HG03575 (cell line): ENCODE data around the gene SLC16A5.
"Not testable (repeated sequence)": the region's sequence is repeated elsewhere in the genome, so short reads cannot be mapped to it uniquely, and the experiment has no call there.

Source experiments
- ATAC-seq: cut with Tn5 transposase; IDR thresholded peaks from one replicate; pipeline ENCODE4 v1.9.1; 2021; ENCODE audit not compliant: unreplicated experiment, insufficient number of reproducible peaks, low FRiP score; ENCODE audit errors: extremely low read depth

SLC16A5 gene

DNA sequence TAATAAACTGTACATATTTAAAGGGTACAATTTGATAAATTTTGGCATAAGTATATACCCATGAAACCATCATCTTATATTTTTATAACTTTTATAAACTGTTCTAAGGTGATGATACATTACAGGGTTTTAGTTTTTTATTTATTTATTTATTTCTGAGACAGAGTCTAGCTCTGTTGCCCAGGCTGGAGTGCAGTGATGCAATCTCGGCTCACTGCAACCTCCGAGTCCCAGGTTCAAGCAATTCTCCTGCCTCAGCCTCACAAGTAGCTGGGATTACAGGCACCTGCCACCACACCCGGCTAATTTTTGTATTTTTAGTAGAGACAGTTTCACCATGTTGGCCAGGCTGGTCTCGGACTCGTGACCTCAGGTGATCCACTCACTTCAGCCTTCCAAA lies 40.2 kb downstream of the SLC16A5 start:
- ATAC-seq: not testable (repeated sequence)

DNA sequence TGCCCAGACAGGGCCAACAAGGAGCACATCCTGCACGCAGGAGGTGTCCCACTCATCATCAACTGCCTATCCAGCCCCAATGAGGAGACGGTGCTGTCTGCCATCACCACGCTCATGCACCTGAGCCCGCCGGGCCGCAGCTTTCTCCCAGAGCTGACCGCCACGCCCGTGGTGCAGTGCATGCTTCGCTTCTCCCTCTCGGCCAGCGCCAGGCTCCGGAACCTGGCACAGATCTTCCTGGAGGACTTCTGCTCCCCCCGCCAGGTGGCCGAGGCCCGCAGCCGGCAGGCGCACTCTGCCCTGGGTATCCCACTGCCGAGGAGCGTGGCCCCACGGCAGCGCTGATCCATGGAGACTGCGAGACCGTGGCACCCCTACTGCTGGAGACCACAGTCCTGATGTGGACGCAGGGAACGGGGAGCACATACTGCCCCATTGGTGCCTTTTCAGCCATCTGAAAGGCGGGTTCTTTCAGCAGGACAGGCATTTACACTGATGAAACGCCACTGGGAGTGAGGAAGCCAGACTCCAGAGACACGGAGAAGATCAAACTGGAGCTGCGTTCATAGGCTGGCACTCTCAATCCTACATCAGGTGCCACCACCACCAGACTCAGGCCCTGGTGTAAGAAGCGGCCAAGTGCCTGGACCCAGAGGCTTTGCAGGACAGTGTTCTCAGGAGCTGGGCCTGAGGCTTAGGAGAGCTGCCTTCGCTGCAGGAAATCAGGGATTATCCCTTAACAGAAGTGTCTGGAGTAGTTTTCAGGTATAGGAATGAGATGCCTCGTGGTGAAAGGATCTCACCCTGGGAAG lies 41.1 kb downstream of the SLC16A5 start:
- ATAC-seq: no peak

DNA sequence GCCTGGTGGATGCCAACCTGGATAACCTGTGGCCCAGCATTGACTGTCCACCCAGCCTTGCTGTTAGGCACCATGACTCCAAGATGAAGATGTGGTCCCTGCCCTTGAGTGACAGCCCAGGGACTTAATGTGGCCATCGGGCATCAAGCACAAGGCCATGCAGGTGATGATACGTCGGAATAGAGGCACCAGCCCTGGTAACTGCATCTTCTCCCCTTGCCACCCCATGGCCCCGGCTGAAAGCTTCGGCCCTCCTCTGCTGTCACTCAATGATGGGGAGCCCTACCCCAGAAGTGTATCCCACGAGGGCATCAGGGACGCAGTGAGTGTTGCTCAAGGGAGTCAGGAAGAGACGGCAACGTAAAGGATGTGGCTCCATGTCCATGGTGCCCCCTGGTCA lies 41.8 kb downstream of the SLC16A5 start:
- no peak for ATAC-seq

DNA sequence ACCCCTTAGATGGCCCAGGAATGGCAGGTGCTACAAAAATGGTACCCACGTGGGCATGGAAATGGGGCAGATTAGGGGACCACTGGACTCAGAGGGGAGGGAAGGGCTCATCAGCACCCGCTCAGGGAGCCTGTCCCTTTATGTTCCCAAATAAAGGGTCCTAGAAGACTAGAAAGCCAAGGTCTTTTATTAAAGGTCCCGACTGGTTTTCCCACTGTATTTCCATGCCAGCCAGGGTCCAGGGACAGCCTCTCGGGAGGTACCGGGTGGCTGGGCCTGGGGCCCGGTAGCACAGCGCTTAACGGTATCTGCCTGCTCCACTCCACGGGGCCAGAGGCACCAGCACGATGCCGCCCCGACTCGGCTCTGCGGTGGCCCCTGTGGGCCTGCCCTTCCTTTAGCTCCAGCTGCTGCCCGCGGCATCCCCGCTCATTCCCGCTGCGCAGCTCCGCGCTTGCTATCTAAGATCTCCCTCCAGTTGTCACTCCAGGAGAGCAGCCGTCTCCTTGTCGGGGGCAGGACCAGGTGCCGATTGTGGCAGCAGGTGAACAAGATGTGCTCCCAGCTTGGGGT lies 42.4 kb downstream of the SLC16A5 start:
- ATAC-seq: no peak

DNA sequence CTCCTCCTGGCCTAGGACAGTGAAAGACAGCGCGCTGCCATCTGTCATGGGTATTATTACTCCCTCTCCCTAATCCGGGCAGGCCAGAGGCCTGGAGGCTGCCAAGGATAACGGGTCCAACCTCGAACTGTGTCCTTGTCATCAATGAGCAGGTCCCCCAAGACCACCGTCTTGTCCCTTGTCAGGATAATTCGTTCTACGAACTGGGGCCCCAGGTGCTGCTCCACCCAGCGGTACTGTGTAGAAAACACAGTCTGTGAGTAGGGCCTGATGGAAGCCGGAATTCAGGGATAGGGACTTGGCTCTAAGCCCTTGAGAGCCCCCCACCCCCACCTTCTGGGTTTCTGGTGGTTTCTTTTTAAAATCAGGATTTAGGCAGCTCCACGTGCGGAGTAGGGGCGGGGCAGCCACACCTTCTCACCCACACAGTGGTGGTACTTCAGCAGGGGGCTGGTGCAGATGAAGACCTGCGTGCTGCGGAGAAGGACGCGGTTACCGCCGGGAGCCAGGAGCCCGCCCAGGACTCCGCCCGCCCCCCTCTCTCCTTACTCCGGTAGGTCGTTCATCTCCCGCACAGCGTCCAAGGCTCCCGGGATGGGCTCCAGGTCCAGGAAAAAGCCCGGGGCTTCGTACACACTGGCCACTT lies 43.0 kb downstream of the SLC16A5 start:
- no peak for ATAC-seq

DNA sequence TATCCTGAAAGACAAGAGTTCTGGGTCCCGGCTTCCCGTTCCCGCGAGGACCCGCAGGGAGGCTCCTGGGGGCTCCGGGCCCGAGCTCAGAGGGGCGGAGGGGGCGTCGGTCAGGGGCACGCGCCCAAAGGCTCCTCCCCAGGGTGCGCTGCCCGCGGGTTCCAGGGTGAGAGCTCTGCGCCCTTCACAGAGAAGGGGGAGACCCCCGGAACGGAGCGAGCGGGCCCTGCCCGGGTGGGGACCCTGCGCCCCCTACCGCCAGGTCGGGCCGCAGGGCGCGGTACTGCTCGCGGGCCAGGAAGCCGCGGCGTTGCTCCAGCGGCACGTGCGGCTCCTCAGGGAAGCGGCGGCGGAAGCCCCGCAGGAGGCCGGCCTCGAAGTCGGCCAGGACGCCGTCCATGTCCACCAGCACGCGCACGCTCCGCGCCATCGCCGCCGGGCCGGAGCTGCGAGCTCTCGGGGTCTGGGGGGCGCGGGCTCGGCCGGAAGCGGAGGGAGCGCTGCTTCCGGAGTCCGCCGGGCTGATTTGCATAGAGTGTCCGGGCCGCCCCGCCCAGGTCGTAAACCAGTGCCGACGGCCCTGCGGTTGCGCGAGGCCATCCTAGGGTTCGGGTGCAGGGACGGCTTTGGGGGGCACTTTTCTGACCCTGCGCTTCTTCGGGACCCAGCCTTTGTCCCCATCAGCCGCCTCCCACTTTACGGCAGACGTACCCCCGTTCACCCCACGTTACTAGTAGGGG lies 43.7 kb downstream of the SLC16A5 start, which contains the start of gene NT5C:
Gene NT5C (minus strand): TSS at position 465 of the 740 bp plus-strand sequence. CDS start 35 bp downstream, at position 430.
- no peak for ATAC-seq

DNA sequence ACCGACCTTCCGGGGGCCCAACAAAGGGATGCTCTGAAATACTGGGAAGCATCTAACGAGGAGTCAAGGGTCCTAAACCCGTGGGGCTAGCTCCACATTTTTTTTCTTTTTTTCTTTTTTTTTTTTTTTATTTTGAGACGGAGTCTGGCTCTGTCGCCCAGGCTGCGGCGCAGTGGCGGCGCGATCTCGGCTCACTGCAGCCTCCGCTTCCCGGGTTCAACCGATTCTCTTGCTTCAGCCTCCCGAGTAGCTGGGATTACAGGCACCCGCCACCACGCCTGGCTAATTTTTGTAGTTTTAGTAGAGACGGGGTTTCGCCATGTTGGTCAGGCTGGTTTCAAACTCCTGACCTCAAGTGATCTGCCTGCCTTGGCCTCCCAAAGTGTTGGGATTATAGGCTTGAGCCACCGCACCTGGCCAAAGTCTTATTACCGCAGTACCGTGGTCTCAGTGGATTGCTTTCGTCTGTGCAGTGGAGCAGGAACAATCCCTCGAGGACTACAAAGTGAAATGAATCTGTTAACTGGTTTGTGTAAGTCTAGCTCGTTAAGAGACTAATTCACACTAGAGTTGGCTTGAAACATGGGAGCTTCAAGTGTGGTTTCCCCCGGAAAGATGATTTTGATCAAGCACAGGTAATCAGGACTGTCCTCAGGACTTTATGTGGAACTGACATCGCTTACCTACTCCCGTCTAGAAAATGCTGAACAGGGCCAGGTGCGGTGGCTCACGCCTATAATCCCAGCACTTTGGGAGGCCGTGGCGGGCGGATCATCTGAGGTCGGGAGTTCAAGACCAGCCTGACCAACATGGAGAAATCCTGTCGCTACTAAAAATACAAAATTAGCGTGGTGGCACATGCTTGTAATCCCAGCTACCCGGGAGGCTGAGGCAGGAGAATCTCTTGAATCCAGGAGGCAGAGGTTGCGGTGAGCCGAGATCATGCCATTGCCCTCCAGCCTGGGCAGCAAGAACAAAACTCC lies 44.6 kb downstream of the SLC16A5 start:
- ATAC-seq: not testable (repeated sequence)

DNA sequence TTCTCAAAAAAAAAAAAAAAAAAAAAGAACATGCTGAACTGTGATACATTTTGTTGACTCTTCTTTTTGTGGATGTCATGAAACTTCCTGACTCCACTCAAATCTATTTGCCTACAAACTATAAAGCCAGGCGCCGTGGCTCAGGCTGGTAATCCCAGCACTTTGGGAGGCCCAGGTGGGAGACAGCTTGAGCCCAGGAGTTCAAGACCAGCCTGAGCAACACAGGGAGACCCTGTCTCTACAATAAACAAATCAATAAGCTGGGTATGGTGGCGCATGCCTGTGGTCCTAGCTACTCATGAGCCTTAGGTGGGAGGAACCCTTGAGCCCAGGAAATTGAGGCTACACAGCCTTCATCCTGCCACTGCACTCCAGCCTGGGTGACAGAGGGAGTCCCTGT lies 45.2 kb downstream of the SLC16A5 start:
- ATAC-seq: no peak

DNA sequence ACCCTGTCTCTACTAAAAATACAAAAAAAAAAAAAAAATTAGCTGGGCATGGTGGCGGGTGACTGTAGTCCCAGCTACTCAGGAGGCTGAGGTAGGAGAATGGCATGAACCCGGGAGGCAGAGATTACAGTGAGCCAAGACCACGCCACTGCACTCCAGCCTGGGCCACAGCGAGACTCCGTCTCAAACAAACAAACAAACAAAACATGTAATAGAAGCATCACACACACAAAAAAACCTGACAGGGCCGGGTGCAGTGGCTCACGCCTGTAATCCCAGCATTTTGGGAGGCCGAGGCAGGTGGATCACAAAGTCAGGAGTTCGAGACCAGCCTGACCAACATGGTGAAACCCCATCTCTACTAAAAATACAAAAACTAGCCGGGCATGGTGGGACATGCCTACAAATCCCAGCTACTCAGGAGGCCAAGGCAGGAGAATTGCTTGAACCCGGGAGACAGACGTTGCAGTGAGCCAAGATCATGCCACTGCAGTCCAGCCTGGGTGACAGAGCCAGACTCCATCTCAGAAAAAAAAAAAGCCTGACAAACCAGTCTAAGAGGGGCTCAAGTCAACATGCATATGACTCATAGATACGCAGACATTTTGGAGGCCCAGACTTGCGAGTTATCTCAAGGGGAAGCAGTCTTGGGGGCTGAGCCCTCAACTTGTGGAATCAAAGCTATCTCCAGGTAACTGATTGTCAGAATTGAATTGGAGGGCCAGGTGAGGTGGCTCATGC lies 46.0 kb downstream of the SLC16A5 start:
- ATAC-seq: not testable (repeated sequence)

DNA sequence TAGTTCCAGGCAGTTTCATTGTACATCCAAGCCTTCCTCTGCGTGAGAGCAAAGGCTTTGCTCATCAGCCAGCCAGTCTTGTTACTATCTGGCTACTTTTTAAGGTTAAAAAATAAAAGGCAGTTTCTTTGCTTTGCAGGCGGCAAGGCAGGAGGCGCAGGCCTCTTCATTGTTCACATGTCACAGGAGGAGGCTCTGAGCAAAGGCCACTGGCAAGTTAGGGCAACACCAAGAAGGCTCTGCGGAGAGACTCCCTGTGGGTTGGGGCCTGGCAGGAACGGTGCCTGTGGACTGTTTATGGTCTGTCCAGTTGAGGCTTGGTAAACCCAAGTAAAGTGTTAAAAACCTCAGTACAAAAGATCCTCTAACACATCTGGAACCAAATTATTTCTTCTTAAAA lies 47.7 kb downstream of the SLC16A5 start:
- ATAC-seq: no peak

DNA sequence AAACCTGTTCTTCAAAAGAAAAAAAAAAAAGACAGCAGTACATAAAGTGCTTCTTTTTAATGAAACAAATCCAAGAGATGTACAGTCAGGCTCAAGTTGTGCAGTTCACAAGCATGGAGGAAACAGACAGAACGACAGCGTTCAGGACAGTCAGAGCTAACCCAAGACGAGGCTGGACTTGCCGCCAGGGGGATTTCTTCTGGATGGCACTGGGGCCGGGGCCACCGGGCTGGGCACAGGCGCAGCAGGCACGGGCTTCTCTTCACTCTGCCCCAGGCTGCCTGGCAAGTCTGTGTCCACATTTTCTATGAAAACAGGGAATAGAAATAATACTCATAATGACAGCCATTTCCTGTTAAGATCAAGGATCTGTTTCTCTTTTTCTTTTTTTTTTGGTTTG lies 48.2 kb downstream of the SLC16A5 start:
- ATAC-seq: no peak

DNA sequence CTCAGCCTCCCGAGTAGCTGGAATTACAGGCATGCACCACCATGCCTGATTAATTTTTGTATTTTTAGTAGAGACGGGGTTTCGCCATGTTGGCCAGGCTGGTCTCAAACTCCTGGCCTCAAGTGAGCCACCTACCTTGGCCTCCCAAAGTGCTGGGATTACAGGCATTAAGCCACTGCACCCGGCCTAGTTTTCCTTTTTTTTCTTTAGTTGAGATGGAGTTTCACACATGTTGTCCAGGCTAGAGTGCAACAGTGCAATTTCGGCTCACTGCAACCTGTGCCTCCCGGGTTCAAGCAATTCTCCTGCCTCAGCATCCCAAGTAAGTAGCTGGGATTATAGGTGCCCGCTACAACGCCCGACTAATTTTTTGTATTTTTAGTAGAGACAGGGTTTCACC lies 50.0 kb downstream of the SLC16A5 start:
- not testable (repeated sequence) for ATAC-seq

DNA sequence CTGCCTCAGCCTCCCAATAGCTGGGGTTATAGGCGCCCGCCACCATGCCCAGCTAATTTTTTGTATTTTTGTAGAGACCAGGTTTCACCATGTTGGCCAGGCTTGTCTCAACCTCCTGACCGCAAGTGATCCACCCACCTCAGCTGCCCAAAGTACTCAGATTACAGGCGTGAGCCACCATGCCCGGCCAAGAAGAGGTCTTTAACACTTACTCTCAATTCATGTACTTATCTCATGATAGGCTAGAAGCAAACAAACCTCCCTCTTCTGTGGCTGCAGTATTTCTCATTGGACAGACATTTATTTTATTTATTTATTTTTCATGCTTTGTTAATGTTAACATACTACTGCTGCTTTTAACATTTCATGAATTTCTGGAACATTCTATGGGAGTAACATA lies 50.8 kb downstream of the SLC16A5 start:
- no peak for ATAC-seq

DNA sequence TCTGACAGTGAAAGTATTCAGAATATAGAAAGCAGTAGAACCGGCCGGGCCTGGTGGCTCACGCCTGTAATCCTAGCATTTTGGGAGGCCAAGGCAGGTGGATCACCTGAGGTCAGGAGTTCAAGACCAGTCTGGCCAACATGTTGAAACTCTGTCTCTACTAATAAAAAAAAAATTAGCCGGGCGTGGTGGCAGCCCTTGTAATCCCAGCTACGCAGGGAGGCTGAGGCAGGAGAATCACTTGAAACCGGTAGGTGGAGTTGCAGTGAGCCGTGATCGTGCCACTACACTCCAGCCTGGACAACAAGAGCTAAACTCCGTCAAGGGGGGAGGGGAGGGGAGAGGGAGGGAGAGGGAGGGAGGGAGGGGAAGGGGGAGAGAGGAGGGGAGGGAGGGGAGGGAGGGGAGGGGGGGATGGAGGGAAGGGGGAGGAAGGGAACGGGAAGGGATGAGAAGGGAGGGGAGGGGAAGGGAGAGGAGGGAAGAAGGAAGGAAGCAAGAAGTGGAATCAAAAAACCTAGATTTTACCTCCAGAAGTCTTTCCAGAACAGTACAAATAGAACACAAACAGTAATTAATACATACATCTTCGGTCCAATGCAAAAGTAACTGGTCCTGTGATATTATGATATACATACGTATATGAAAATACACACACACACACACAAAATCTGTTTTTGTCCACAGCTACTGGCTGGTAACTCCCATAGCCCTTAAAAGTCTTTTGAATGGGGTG lies 54.6 kb downstream of the SLC16A5 start:
- no peak for ATAC-seq

DNA sequence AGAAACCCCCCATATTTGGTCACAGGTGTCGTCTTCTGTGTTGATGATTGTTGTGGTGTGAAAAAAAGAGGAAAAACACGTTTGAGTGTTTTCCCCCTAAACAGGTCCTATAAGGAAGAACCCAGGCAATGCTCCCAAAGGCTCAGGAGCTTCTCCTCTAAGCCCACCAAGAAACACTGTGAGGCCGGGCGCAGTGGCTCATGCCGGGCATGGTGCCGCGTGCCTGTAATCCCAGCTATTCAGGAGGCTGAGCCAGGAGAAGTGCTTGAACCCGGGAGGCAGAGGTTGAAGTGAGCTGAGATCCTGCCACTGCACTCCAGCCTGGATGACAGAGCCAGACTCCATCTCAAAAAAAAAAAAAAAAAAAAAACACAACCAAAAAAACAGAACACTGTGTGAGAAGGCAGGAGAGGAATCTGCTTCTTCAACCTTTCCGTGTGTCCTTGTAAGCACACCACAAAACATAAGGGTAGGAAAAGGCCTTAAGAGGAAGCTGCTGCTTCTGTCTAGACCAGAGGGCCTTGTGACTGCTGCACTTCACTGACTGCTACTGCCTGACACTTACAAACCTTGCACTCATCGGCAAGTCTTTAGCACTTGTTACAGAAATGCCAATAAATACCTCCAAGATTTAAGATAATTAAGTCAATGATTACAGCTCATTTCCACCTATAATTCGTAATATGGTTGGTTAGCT lies 57.2 kb downstream of the SLC16A5 start:
- ATAC-seq: no peak

DNA sequence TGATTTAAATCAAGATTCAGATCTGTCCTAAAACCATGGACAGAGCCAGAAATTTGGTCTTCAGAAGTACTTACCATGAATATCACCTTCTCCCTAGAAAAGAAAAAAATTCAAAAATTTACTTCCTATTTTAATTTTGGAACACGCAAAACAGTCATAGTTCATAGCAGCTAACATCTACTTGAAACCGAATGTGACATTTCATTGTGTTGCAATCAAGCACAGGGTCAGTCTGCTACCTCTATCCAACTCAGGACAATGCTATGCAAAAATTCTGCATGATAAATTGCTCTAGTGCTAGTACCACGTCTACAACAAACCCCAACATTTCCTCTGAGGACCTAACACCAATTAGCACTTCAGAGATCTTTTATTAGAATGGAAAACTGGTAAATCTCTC lies 58.8 kb downstream of the SLC16A5 start:
- no peak for ATAC-seq
